ENCODE results near the gene THSD4.

GRCh38 chr15:71547011-71547410 is 431.7 kb downstream of the THSD4 start:
- TF ChIP-seq EZH2phosphoT487 (IDR thresholded peaks at IDR 0.05; ENCODE audit: low read length) (no peak), CTCF (IDR thresholded peaks at IDR 0.05; ENCODE audit: low read length) (no peak), EZH2 (optimal IDR thresholded peaks at IDR 0.05; ENCODE audit: low read depth, low read length) (no peak)

Measured in MM.1S (cell line).